Panc1 (cell line): Measurements from ENCODE around the gene ADAM10.

Experiments
- POLR2AphosphoS5 ChIP-seq: IDR thresholded peaks from 2 replicates; pipeline ENCODE4 v1.6.1; 2012; ENCODE audit warnings: mild to moderate bottlenecking, low read depth, low read length, moderate library complexity
- SIN3A ChIP-seq: IDR thresholded peaks from 2 replicates; pipeline ENCODE4 v1.6.1; 2012; ENCODE audit warnings: low read depth, mild to moderate bottlenecking, low read length, moderate library complexity, borderline replicate concordance; ENCODE audit not compliant: insufficient read depth
- TCF7L2 ChIP-seq: IDR thresholded peaks from 2 replicates; pipeline ENCODE4 v1.6.1; 2011; ENCODE audit warnings: mild to moderate bottlenecking, low read depth, low read length, inconsistent platforms
- TF ChIP-seq, protein P1 (sequence below): fragments of 450-650 bp; IDR thresholded peaks from 2 replicates; pipeline ENCODE4 v1.5.1; 2017; ENCODE audit warnings: mild to moderate bottlenecking
- TF ChIP-seq, protein P2 (sequence below), 2 experiments: IDR thresholded peaks; 2 replicates each; pipeline ENCODE4 v1.6.1; 2011 to 2012; ENCODE audit warnings: low read depth in 2 of 2, control low read depth in 1 of 2, low read length in 1 of 2, mild to moderate bottlenecking in 1 of 2, moderate library complexity in 1 of 2; ENCODE audit not compliant: insufficient read depth in 1 of 2

DNA sequence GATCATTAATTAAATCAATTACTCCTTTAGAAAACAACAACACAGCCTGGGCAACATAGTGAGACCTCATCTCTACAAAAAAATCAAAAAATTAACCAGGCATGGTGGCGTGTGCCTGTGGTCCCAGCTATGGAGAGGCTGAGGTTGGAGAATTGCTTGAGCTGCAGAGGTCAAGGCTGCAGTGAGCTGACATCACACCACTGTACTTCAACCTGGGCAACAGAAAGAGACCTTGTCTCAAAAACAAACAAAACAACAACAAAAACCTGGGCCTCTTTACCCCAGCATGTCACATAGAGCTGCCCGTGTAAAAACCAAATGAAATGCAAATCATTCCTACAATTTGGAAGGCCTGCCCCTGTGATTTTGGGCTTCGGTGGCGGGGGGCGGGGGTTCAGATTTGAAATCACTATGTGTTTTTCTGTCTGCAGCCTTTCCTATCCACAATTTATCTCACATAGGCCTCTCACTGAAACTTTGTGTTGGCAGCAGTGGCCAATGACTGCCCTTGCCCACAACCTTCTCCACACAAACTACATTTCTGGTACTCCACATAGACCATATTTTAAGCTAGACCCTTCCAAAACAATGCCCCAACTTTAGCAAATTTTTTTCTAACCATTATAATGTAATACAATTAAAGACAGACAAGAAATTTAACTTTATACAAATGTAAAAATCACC, 6.5 kb downstream of the ADAM10 start:
- TF ChIP-seq POLR2AphosphoS5 = no peak
- TF ChIP-seq, protein P1, sequence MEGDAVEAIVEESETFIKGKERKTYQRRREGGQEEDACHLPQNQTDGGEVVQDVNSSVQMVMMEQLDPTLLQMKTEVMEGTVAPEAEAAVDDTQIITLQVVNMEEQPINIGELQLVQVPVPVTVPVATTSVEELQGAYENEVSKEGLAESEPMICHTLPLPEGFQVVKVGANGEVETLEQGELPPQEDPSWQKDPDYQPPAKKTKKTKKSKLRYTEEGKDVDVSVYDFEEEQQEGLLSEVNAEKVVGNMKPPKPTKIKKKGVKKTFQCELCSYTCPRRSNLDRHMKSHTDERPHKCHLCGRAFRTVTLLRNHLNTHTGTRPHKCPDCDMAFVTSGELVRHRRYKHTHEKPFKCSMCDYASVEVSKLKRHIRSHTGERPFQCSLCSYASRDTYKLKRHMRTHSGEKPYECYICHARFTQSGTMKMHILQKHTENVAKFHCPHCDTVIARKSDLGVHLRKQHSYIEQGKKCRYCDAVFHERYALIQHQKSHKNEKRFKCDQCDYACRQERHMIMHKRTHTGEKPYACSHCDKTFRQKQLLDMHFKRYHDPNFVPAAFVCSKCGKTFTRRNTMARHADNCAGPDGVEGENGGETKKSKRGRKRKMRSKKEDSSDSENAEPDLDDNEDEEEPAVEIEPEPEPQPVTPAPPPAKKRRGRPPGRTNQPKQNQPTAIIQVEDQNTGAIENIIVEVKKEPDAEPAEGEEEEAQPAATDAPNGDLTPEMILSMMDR = no peak
- TF ChIP-seq, protein P2, sequence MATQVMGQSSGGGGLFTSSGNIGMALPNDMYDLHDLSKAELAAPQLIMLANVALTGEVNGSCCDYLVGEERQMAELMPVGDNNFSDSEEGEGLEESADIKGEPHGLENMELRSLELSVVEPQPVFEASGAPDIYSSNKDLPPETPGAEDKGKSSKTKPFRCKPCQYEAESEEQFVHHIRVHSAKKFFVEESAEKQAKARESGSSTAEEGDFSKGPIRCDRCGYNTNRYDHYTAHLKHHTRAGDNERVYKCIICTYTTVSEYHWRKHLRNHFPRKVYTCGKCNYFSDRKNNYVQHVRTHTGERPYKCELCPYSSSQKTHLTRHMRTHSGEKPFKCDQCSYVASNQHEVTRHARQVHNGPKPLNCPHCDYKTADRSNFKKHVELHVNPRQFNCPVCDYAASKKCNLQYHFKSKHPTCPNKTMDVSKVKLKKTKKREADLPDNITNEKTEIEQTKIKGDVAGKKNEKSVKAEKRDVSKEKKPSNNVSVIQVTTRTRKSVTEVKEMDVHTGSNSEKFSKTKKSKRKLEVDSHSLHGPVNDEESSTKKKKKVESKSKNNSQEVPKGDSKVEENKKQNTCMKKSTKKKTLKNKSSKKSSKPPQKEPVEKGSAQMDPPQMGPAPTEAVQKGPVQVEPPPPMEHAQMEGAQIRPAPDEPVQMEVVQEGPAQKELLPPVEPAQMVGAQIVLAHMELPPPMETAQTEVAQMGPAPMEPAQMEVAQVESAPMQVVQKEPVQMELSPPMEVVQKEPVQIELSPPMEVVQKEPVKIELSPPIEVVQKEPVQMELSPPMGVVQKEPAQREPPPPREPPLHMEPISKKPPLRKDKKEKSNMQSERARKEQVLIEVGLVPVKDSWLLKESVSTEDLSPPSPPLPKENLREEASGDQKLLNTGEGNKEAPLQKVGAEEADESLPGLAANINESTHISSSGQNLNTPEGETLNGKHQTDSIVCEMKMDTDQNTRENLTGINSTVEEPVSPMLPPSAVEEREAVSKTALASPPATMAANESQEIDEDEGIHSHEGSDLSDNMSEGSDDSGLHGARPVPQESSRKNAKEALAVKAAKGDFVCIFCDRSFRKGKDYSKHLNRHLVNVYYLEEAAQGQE (IDR thresholded peaks at IDR 0.05; ENCODE audit: insufficient read depth in 1 of 2, low read depth in 2 of 2, low read length in 1 of 2) = 0 out of 4 replicates have a peak, but pooled peaks of 1 of the 2 experiments have one; percentile 5
- no peak for TF ChIP-seq TCF7L2
- no peak for TF ChIP-seq SIN3A
